H9 (cell line): Measurements from ENCODE around the gene PRKCZ. TPM values are rescaled to one million over a fixed set of nuclear protein-coding genes. Genes with fewer than 3 reads are reported as not detected.

Experiments used
- DNase-seq: peaks from one replicate; pipeline ENCODE4 v3.0.0-alpha.2; 2017
- H2AFZ ChIP-seq: one replicate; pipeline ENCODE4 v1.6.1; 2013; ENCODE audit warnings: mild to moderate bottlenecking, low read length, control low read depth, moderate library complexity
- H2AK5ac ChIP-seq: 2 replicates; pipeline ENCODE4 v1.6.1; 2013; ENCODE audit warnings: low read length, control low read depth, mixed read lengths; ENCODE audit not compliant: insufficient read length
- H2BK120ac ChIP-seq: one replicate; pipeline ENCODE4 v1.6.1; 2013; ENCODE audit warnings: low read depth, mild to moderate bottlenecking, low read length, control low read depth, inconsistent platforms; ENCODE audit not compliant: poor library complexity, severe bottlenecking
- H2BK12ac ChIP-seq: 2 replicates; pipeline ENCODE4 v1.6.1; 2013; ENCODE audit warnings: low read length, control low read depth, mixed read lengths, low read depth; ENCODE audit not compliant: insufficient read length
- H2BK15ac ChIP-seq: 2 replicates; pipeline ENCODE4 v1.6.1; 2013; ENCODE audit warnings: low read depth, low read length, control low read depth
- H2BK20ac ChIP-seq: one replicate; pipeline ENCODE4 v1.6.1; 2013; ENCODE audit warnings: low read depth, mild to moderate bottlenecking, low read length, control low read depth, inconsistent platforms; ENCODE audit not compliant: poor library complexity, severe bottlenecking
- H2BK5ac ChIP-seq: 2 replicates; pipeline ENCODE4 v1.6.1; 2013; ENCODE audit warnings: low read length, control low read depth, mixed read lengths; ENCODE audit not compliant: insufficient read length
- H3K14ac ChIP-seq: 2 replicates; pipeline ENCODE4 v1.6.1; 2013; ENCODE audit warnings: low read length, control low read depth; ENCODE audit not compliant: insufficient read depth
- H3K18ac ChIP-seq: 2 replicates; pipeline ENCODE4 v1.6.1; 2013; ENCODE audit warnings: low read depth, mild to moderate bottlenecking, mixed read lengths, low read length, control low read depth; ENCODE audit not compliant: insufficient read length
- H3K23ac ChIP-seq: 2 replicates; pipeline ENCODE4 v1.6.1; 2013; ENCODE audit warnings: low read length, control low read depth, mixed read lengths, low read depth; ENCODE audit not compliant: insufficient read length
- H3K23me2 ChIP-seq: 2 replicates; pipeline ENCODE4 v1.6.1; 2013; ENCODE audit warnings: low read depth, mild to moderate bottlenecking, mixed read lengths, low read length, control low read depth; ENCODE audit not compliant: insufficient read length, poor library complexity, severe bottlenecking
- H3K27ac ChIP-seq: 2 replicates; pipeline ENCODE4 v1.5.1; 2013; ENCODE audit warnings: low read length, control low read depth, mixed read lengths, low read depth; ENCODE audit not compliant: insufficient read length
- H3K27me3 ChIP-seq: 2 replicates; pipeline ENCODE4 v1.6.1; 2013; ENCODE audit warnings: low read length, control low read depth, inconsistent platforms; ENCODE audit not compliant: insufficient read depth
- H3K4ac ChIP-seq: 2 replicates; pipeline ENCODE4 v1.6.1; 2013; ENCODE audit warnings: low read depth, mild to moderate bottlenecking, control low read depth, inconsistent platforms, low read length, moderate library complexity
- H3K4me1 ChIP-seq: 2 replicates; pipeline ENCODE4 v1.6.1; 2013; ENCODE audit warnings: low read length, control low read depth, inconsistent platforms; ENCODE audit not compliant: insufficient read depth
- H3K4me2 ChIP-seq: 2 replicates; pipeline ENCODE4 v1.6.1; 2013; ENCODE audit warnings: low read length, control low read depth, mixed read lengths; ENCODE audit not compliant: insufficient read length, insufficient read depth
- H3K56ac ChIP-seq: 2 replicates; pipeline ENCODE4 v1.6.1; 2013; ENCODE audit warnings: low read depth, mild to moderate bottlenecking, mixed read lengths, low read length, control low read depth; ENCODE audit not compliant: insufficient read length
- H3K79me1 ChIP-seq: 2 replicates; pipeline ENCODE4 v1.6.1; 2013; ENCODE audit warnings: low read depth, mild to moderate bottlenecking, moderate library complexity, low read length, control low read depth, inconsistent platforms; ENCODE audit not compliant: insufficient read depth, poor library complexity, severe bottlenecking
- H3K79me2 ChIP-seq: 2 replicates; pipeline ENCODE4 v1.6.1; 2013; ENCODE audit warnings: low read length, control low read depth, inconsistent platforms; ENCODE audit not compliant: insufficient read depth
- H3K9ac ChIP-seq: 2 replicates; pipeline ENCODE4 v1.6.1; 2013; ENCODE audit warnings: low read length, control low read depth, mixed read lengths; ENCODE audit not compliant: insufficient read length; ENCODE audit errors: extremely low read depth
- H3K9me3 ChIP-seq: one replicate; pipeline ENCODE4 v1.6.1; 2013; ENCODE audit warnings: low read depth, low read length, inconsistent platforms; ENCODE audit not compliant: control insufficient read depth
- H3T11ph ChIP-seq: one replicate; pipeline ENCODE4 v1.6.1; 2013; ENCODE audit warnings: mild to moderate bottlenecking, low read length, control low read depth, inconsistent platforms
- H4K20me1 ChIP-seq: one replicate; pipeline ENCODE4 v1.6.1; 2013; ENCODE audit not compliant: control insufficient read depth, insufficient read length, insufficient read depth
- H4K5ac ChIP-seq: 2 replicates; pipeline ENCODE4 v1.6.1; 2013; ENCODE audit warnings: low read depth, mild to moderate bottlenecking, mixed read lengths, low read length, control low read depth; ENCODE audit not compliant: insufficient read length
- H4K8ac ChIP-seq: replicated peaks from 2 replicates; pipeline ENCODE4 v1.6.1; 2013; ENCODE audit warnings: low read length, control low read depth, mixed read lengths, low read depth; ENCODE audit not compliant: insufficient read length
- H4K91ac ChIP-seq: 2 replicates; pipeline ENCODE4 v1.6.1; 2013; ENCODE audit warnings: low read depth, mild to moderate bottlenecking, moderate library complexity, mixed read lengths, low read length, control low read depth; ENCODE audit not compliant: insufficient read length
- H3K27ac Mint-ChIP-seq, 3 experiments: 2 replicates in 2 of 3; 3 replicates in 1 of 3; pipeline ENCODE4 v1.8.0; 2020 to 2021; ENCODE audit warnings: mixed read lengths in 3 of 3, mild to moderate bottlenecking in 1 of 3, moderate library complexity in 1 of 3
- H3K27me3 Mint-ChIP-seq: 2 replicates; pipeline ENCODE4 v1.8.0; 2021; ENCODE audit warnings: low read depth, mild to moderate bottlenecking, moderate library complexity, mixed read lengths
- H3K36me3 Mint-ChIP-seq, 3 experiments: 2 replicates in 2 of 3; 3 replicates in 1 of 3; pipeline ENCODE4 v1.8.0; 2020 to 2021; ENCODE audit warnings: low read depth in 3 of 3, mixed read lengths in 3 of 3; ENCODE audit not compliant: insufficient read depth in 1 of 3
- H3K4me1 Mint-ChIP-seq, 2 experiments: 2 replicates each; pipeline ENCODE4 v1.8.0; 2020; ENCODE audit warnings: mixed read lengths in 2 of 2
- H3K4me3 Mint-ChIP-seq, 2 experiments: 2 replicates in 1 of 2; 3 replicates in 1 of 2; pipeline ENCODE4 v1.8.0; 2020 to 2021; ENCODE audit warnings: mild to moderate bottlenecking in 2 of 2, mixed read lengths in 2 of 2, moderate library complexity in 1 of 2
- H3K9me3 Mint-ChIP-seq, 2 experiments: 2 replicates in 1 of 2; 3 replicates in 1 of 2; pipeline ENCODE4 v1.8.0; 2020; ENCODE audit warnings: mild to moderate bottlenecking in 2 of 2, mixed read lengths in 2 of 2, moderate library complexity in 1 of 2
- WGBS: extraction: QIAGEN DNeasy Blood & Tissue Kit; methylation state at CpG from one replicate; pipeline ENCODE4 v1.1.7; 2013; ENCODE audit warnings: missing lambda C conversion rate, low lambda C conversion rate, mixed read lengths; ENCODE audit not compliant: insufficient read length; ENCODE audit errors: extremely low coverage; 5-methylcytosine and 5-hydroxymethylcytosine counted together
- total RNA-seq: library from RNA; stranded (reverse); gene quantifications from 2 replicates; pipeline ENCODE4 v1.2.1, GENCODE V29; 2021
- TF ChIP-seq, protein P1 (sequence below): fragments of 200-600 bp; sonication (generic); conservative IDR thresholded peaks from 3 replicates; pipeline ENCODE4 v1.8.0; 2021; ENCODE audit warnings: antibody characterized with exemption, mild to moderate bottlenecking

PRKCZ gene
- total RNA-seq, 1 experiment from 2014 or later: 48.4 TPM

DNA sequence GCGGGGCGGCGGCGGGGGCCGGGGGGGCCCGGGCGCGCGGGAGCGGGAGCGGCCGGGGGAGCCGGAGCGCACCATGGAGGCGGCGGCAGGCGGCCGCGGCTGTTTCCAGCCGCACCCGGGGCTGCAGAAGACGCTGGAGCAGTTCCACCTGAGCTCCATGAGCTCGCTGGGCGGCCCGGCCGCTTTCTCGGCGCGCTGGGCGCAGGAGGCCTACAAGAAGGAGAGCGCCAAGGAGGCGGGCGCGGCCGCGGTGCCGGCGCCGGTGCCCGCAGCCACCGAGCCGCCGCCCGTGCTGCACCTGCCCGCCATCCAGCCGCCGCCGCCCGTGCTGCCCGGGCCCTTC lies 178.5 kb downstream of the PRKCZ start:
- Mint-ChIP-seq H3K27me3 (peaks cover 3% of the 10 kb centered on the region; the same call in 1 of the 2 replicates), H3K4me1 (peaks cover 31 to 36% of the 10 kb centered on the region in 2 experiments), H3K4me3 (peak overlapping the region; percentile 96 to 97), H3K9me3 (no peaks in the 10 kb centered on the region; a peak in 1 of 5 replicates), H3K27ac (peak overlapping the region in 1 of 3 experiments; percentile 97; a peak in 2 of 7 replicates), H3K36me3 (peaks cover 6 to 22% (median 10%) of the 10 kb centered on the region in 3 experiments; a peak in 5 of 7 replicates)
- no peak overlapping the region for H3K27ac ChIP-seq
- H2BK12ac ChIP-seq: no peak overlapping the region
- peaks cover 11% of the 10 kb centered on the region for H3K79me1 ChIP-seq
- H3K23ac ChIP-seq: no peak overlapping the region
- peak overlapping the region; percentile 55; the same call in 1 of the 2 replicates for H3K14ac ChIP-seq
- H3K23me2 ChIP-seq: peaks cover 32% of the 10 kb centered on the region
- H2AFZ ChIP-seq: no peak overlapping the region
- H4K91ac ChIP-seq: no peak overlapping the region
- peak overlapping the region; percentile 22 for H3K18ac ChIP-seq
- H3K56ac ChIP-seq: no peak overlapping the region
- H3K27me3 ChIP-seq: no peaks in the 10 kb centered on the region
- H3K79me2 ChIP-seq: peaks cover 49% of the 10 kb centered on the region; the same call in 1 of the 2 replicates
- H4K8ac ChIP-seq: no peak overlapping the region
- H2BK120ac ChIP-seq: no peak overlapping the region
- WGBS: no CpG with 5 or more reads among the region's 50 CpGs
- H4K20me1 ChIP-seq: no peaks in the 10 kb centered on the region
- no peaks in the 10 kb centered on the region; the same call in 1 of the 2 replicates for H3K4me1 ChIP-seq
- peak overlapping the region; percentile 40 for H3K9ac ChIP-seq
- TF ChIP-seq, protein P1, sequence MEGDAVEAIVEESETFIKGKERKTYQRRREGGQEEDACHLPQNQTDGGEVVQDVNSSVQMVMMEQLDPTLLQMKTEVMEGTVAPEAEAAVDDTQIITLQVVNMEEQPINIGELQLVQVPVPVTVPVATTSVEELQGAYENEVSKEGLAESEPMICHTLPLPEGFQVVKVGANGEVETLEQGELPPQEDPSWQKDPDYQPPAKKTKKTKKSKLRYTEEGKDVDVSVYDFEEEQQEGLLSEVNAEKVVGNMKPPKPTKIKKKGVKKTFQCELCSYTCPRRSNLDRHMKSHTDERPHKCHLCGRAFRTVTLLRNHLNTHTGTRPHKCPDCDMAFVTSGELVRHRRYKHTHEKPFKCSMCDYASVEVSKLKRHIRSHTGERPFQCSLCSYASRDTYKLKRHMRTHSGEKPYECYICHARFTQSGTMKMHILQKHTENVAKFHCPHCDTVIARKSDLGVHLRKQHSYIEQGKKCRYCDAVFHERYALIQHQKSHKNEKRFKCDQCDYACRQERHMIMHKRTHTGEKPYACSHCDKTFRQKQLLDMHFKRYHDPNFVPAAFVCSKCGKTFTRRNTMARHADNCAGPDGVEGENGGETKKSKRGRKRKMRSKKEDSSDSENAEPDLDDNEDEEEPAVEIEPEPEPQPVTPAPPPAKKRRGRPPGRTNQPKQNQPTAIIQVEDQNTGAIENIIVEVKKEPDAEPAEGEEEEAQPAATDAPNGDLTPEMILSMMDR: no peak
- no peak overlapping the region for H3K4ac ChIP-seq
- no peak overlapping the region for H4K5ac ChIP-seq
- H3K4me2 ChIP-seq: peak overlapping the region; percentile 65
- H3K9me3 ChIP-seq: no peaks in the 10 kb centered on the region
- no peak overlapping the region for H2AK5ac ChIP-seq
- no peak overlapping the region for H2BK5ac ChIP-seq
- H2BK20ac ChIP-seq: no peak overlapping the region
- H3T11ph ChIP-seq: no peak overlapping the region
- no peak overlapping the region for H2BK15ac ChIP-seq
- no peak for DNase-seq
